HL-60 (cell line): ENCODE data around the gene ENSA.
A peak's percentile ranks its signal among the peaks of the same experiment; 100 is the strongest.

Experiments used
- DNase-seq, 2 experiments: peaks; one replicate each; pipeline ENCODE4 v3.0.0-alpha.2; 2010 to 2020; ENCODE audit warnings: low read depth in 1 of 2, low spot score in 1 of 2
- H3K27ac ChIP-seq: fragments of 250-450 bp; sonication (Bioruptor Pico); replicated peaks from 2 replicates; pipeline ENCODE4 v1.5.1; 2020; ENCODE audit warnings: mild to moderate bottlenecking, moderate library complexity
- H3K27me3 ChIP-seq: fragments of 250-450 bp; sonication (Bioruptor Pico); 2 replicates; pipeline ENCODE4 v1.5.1; 2021; ENCODE audit warnings: mild to moderate bottlenecking, moderate library complexity; ENCODE audit not compliant: insufficient read depth, poor library complexity, severe bottlenecking
- H3K4me3 ChIP-seq: replicated peaks from 2 replicates; pipeline ENCODE4 v1.5.1; 2011; ENCODE audit warnings: mild to moderate bottlenecking, control low read depth, low read length; ENCODE audit not compliant: insufficient read depth
- GABPA ChIP-seq: IDR thresholded peaks from 2 replicates; pipeline ENCODE4 v1.6.1; 2012; ENCODE audit warnings: low read depth
- POLR2AphosphoS5 ChIP-seq: IDR thresholded peaks from 2 replicates; pipeline ENCODE4 v1.6.1; 2012; ENCODE audit warnings: low read depth
- SPI1 ChIP-seq: IDR thresholded peaks from 2 replicates; pipeline ENCODE4 v1.6.1; 2012; ENCODE audit warnings: low read depth, mild to moderate bottlenecking, borderline replicate concordance
- TF ChIP-seq, protein P1 (sequence below): IDR thresholded peaks from one replicate; pipeline ENCODE4 v1.5.1; 2011; ENCODE audit warnings: low read length, control low read depth, inconsistent platforms; ENCODE audit not compliant: insufficient read depth
- TF ChIP-seq, protein P2 (sequence below): IDR thresholded peaks from 2 replicates; pipeline ENCODE4 v1.6.1; 2012; ENCODE audit warnings: low read depth; ENCODE audit not compliant: insufficient replicate concordance

ENSA gene

DNA sequence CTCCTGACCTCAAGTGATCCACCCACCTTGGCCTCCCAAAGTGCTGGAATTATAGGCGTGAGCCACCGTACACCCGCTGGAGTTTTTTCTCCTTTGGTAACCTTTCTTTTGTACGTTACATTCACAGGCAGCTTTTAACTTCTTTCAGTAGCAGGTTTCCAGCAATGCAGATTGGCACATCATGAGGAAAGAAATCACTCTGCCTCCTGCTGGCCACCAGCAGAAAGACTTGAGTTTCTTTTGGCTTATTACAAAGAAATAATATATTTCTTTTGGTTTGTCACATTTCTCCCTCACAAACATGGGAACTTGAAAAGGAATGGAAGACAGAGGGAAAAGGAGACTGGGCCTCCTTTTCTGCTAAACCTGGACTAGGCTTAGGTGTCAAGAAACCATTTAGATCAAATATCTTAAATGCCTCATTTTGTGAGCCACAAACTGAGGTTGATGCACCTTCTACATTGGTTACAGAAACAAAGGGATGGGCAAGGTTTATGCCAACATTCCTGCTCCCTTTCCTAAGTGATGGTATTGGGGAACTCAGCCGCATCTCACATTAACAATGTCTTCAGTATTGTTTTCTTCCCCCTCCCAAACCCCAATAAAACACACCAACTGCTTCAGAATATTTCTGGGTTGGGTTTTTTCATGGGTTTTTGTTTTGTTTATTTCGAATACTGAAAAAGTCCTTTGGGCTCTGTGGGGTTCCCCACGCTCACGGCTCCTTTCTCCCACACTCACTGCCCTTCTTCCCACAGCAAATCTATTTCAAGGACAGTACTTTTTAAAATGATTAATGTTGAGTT, 7.7 kb downstream of the ENSA start:
- peak in 1 of 2 experiments; percentile 57 for DNase-seq
- H3K27ac ChIP-seq = peak overlapping the region; percentile 26
- no peak for TF ChIP-seq POLR2AphosphoS5
- TF ChIP-seq SPI1 = no peak
- TF ChIP-seq, protein P1, sequence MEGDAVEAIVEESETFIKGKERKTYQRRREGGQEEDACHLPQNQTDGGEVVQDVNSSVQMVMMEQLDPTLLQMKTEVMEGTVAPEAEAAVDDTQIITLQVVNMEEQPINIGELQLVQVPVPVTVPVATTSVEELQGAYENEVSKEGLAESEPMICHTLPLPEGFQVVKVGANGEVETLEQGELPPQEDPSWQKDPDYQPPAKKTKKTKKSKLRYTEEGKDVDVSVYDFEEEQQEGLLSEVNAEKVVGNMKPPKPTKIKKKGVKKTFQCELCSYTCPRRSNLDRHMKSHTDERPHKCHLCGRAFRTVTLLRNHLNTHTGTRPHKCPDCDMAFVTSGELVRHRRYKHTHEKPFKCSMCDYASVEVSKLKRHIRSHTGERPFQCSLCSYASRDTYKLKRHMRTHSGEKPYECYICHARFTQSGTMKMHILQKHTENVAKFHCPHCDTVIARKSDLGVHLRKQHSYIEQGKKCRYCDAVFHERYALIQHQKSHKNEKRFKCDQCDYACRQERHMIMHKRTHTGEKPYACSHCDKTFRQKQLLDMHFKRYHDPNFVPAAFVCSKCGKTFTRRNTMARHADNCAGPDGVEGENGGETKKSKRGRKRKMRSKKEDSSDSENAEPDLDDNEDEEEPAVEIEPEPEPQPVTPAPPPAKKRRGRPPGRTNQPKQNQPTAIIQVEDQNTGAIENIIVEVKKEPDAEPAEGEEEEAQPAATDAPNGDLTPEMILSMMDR = peak; percentile 64
- no peaks in the 10 kb centered on the region for H3K27me3 ChIP-seq
- no peak overlapping the region for H3K4me3 ChIP-seq

DNA sequence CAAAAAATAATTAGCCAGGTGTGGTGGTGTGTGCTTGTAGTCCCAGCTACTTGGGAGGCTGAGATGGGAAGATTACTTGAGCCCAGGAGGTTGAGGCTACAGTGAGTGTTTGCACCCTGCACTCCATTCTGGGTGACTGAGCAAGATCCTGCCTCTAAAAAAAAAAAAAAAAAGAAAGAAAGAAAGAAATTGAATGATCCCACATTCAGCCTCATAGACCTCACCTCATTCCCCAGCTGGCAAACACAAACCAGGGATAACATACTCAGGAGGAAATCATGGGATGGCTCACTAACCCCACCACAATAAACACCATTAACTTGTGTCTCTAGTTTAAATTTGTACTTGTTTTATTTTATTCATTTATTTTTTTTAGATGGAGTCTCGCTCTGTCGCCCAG, 8.5 kb downstream of the ENSA start:
- no peak for DNase-seq
- no peak for TF ChIP-seq POLR2AphosphoS5
- Histone ChIP-seq H3K27me3 (no peaks in the 10 kb centered on the region), H3K4me3 (no peak overlapping the region), H3K27ac (no peak overlapping the region)

DNA sequence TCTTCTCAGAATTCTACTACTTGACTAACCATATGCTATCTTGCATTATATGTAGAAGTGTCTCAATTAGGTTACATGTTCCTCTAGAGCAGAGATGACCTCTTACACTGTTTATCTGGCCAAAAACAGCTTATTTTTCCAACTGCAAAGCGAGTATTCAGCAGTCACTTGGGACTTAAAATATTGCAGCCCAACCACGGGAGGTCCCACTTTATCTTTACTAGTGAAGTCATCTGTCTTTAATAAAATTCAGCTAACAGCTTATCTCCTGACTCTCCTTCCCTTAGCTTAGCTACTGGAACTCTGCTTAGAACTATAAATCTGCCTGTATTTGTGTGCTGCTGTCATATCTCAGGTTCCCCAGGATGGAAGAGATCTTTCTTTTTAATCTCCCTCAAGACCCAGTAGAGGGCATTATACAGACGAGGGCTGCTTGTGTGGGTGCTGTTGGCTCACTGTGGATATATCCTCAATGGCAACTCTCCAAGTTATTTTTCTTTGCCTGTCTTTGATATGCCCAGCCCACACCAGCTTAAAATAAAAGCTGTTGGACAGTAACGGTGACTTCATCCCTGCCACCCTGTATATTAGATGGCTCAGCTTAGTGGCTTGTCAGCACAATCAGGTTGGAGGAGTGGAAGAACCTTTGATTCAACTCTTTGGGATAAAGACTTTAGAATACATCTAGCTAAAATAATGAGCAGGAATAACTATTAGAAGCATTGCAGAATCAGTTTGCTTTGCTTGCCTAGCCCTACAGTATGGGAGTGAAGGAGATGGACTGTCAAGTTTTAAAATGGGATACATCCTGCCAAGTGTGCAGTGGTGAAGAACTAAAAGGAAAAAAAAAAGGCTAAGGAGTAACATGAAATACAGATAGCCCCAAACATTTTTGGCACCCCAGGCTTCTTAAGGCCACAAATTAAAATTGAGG, 9.6 kb downstream of the ENSA start:
- TF ChIP-seq, protein P2, sequence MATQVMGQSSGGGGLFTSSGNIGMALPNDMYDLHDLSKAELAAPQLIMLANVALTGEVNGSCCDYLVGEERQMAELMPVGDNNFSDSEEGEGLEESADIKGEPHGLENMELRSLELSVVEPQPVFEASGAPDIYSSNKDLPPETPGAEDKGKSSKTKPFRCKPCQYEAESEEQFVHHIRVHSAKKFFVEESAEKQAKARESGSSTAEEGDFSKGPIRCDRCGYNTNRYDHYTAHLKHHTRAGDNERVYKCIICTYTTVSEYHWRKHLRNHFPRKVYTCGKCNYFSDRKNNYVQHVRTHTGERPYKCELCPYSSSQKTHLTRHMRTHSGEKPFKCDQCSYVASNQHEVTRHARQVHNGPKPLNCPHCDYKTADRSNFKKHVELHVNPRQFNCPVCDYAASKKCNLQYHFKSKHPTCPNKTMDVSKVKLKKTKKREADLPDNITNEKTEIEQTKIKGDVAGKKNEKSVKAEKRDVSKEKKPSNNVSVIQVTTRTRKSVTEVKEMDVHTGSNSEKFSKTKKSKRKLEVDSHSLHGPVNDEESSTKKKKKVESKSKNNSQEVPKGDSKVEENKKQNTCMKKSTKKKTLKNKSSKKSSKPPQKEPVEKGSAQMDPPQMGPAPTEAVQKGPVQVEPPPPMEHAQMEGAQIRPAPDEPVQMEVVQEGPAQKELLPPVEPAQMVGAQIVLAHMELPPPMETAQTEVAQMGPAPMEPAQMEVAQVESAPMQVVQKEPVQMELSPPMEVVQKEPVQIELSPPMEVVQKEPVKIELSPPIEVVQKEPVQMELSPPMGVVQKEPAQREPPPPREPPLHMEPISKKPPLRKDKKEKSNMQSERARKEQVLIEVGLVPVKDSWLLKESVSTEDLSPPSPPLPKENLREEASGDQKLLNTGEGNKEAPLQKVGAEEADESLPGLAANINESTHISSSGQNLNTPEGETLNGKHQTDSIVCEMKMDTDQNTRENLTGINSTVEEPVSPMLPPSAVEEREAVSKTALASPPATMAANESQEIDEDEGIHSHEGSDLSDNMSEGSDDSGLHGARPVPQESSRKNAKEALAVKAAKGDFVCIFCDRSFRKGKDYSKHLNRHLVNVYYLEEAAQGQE = no peak
- no peak for TF ChIP-seq SPI1
- TF ChIP-seq POLR2AphosphoS5 = no peak
- no peak for TF ChIP-seq GABPA
- TF ChIP-seq, protein P1 = no peak
- no peak for DNase-seq
- H3K4me3 ChIP-seq = no peak overlapping the region
- H3K27me3 ChIP-seq = no peaks in the 10 kb centered on the region
- 0 out of 2 replicates have a peak overlapping the region, but pooled peaks have one; percentile 6 for H3K27ac ChIP-seq

DNA sequence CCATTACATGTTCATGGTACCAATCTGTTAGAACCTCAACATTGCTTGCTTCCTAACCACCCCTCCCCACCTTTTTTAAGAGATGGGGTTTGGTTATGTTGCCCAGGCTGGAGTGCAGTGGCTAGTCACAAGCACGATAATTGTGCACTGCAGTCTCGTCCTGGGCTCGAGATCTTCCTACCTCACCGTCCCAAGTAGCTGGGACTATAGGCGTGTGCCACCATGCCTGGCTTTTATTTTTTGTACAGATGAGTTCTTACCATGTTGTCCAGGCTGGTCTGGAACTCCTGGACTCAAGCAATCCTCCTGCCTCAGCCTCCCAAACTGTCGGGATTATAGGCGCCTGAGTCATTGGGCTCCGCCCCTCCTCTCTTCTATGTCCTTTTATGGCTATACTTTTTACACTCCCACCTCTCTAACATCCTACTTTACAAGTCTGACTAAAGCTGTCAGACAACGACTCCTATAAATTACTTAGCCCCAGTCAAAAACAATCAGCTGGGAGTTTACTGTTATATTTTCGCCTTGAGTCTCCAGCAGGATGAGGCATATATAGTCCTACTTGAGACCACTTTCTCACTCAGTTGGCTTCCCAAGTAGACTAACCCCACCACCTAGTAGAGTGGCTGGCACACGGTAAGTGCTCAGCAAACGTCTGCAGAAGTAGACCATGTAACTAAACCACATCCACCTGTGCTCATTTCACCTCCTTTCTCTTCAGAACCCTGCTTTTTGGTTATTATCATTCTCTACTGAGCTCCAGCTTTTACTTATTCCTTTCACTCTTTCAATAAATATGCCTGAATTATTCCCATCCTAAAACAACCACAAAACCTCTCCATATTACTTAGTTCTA, 13.8 kb downstream of the ENSA start:
- no peak for TF ChIP-seq POLR2AphosphoS5
- TF ChIP-seq, protein P1 = no peak
- Histone ChIP-seq H3K4me3 (no peak overlapping the region), H3K27ac (peak overlapping the region; percentile 95), H3K27me3 (no peaks in the 10 kb centered on the region)
- no peak for DNase-seq
